KBM-7 (cell line): ENCODE results near the gene TMEM145.

ENCODE experiments used
- DNase-seq: peaks from one replicate; pipeline ENCODE4 v3.0.0-alpha.2; 2015
- in situ Hi-C: fragments of 300-500 bp; cut with MboI; formaldehyde crosslinking; loops from 2 replicates; pipeline ENCODE4 v1.14.3; 2020; ENCODE audit warnings: low sequenced_read_pairs, low pct_unique_long_range_greater_than_20kb, mixed read lengths

TMEM145 gene

DNA sequence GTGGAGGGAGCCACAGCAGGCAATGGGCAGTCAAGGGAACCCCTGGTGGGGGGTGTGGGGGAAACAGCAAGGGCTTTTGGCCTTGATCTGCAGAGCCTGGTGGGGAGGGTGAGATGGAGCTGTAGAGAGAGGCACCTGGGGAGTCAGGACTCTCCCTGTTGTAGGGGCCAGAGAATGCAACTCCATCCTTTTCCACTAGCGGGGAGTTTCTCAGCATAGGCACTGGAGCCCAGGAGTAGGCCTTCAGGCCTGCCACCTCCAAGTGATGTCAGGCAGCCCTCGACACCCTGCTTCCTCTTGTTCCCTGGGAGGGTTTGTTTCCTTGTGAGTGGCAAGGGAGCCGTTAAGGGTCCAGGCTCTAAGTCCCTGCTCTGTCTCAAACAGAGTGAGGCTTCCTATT, 37.3 kb downstream of the TMEM145 start:
- in situ Hi-C loops = no loop called here
- no peak for DNase-seq

- in situ Hi-C loops = no loop called here
- DNase-seq = no peak
Observed at GRCh38 chr19:42351079-42351735, 38.1 kb downstream of the TMEM145 start.

DNA sequence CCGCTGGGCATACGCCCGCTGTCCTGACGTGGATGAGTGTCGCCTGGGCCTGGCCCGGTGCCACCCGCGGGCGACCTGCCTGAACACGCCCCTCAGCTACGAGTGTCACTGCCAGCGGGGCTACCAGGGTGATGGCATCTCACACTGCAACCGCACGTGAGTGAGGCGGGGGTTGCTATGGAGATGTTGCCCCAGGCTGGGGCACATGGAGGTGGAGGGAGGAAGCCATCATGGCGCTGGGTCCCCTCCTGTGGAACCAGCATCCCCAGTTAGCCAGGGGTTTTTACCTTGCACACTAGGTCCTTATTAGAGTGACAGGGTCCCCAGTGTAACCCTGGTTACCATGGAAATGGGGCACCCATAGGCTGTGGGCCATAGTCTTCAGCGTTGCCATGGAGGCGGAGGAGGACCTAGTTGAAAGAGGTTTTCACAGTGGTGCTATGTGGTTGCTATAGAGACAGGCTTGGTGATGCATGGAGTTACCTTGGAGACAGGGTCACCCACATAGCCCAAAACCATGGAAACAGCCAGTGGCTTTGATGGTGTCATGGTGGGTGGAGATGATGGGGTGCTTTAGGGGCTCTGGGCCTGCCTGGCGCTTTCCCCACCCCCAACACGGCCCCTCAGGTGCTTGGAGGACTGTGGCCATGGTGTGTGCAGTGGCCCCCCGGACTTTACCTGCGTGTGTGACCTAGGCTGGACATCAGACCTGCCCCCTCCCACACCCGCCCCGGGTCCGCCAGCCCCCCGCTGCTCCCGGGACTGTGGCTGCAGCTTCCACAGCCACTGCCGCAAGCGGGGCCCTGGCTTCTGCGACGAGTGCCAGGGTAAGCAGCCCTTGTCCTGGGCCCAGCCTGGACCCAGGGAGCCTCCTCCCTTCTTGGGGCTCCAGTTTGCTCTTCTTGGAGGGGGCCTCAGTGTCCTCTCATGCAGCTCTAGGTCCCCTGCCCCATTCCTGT, 39.5 kb downstream of the TMEM145 start:
- in situ Hi-C loops = no loop called here
- DNase-seq = no peak

- no peak for DNase-seq
- in situ Hi-C loops = no loop called here
Observed at GRCh38 chr19:42353341-42354015, 40.4 kb downstream of the TMEM145 start.

DNA sequence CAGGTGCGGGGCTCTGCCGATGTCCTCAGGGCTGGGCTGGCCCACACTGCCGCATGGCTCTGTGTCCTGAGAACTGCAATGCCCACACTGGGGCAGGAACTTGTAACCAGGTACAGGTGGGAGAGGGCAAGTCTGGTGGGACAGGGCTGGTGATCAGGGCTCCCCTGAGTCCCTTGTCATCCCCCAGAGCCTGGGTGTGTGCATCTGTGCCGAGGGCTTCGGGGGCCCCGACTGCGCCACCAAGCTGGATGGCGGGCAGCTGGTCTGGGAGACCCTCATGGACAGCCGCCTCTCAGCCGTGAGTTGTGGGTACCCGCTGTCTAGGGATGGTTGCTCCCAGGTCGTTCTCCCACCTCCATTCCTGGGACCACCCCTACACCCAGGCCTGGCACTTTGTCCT, 42.8 kb downstream of the TMEM145 start:
- DNase-seq = no peak
- in situ Hi-C loops = no loop called here

- no peak for DNase-seq
- in situ Hi-C loops = no loop called here
Observed at GRCh38 chr19:42356686-42357085, 43.6 kb downstream of the TMEM145 start.

DNA sequence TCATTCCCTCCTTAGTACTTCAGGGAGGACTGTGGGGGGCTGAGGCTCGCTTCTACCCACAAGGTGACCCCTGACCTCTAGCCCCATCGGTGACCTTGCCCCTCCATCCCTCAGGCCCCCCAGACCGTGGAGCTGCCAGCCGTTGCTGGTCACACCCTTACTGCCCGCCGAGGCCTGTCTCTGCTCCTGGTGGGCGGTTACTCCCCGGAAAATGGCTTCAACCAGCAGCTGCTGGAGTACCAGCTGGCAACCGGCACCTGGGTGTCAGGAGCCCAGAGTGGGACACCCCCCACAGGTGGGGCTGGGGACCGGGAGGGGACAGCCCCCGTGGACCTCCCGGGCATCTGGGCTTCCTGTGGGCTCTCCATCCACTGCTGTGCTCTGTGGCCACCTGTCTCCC, 44.2 kb downstream of the TMEM145 start:
- in situ Hi-C loops = no loop called here
- DNase-seq = no peak

DNA sequence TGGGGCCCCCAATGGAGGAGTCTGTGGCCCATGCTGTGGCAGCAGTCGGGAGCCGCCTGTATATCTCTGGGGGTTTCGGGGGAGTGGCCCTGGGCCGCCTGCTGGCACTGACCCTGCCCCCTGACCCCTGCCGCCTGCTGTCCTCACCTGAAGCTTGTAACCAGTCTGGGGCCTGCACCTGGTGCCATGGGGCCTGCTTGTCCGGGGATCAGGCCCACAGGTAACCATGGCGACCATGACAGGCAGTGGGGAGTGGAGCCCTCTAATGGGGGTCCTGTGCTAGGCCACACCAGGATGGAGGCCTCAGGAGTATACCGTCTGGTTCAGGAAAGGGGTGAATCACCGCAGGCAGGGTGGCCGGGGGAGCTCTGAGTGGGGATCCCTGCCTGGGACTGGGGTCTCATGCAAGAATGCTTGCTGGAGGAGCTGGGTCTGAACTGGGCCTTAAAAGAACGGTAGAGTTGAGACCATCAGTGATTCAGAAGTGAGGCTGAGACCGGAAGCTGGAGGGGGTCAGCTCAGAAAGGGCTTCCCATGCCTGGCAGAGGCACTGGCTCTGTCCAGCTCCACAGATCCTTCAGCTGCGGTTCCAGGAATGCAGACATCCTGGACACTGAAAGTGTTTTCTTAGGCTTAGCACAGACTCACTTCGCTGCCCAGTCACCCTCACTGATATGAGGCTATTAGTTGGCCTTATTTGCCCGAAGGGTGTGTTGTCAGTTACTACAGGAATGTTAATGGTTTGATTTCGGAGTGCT, 47.9 kb downstream of the TMEM145 start:
- DNase-seq = no peak

DNA sequence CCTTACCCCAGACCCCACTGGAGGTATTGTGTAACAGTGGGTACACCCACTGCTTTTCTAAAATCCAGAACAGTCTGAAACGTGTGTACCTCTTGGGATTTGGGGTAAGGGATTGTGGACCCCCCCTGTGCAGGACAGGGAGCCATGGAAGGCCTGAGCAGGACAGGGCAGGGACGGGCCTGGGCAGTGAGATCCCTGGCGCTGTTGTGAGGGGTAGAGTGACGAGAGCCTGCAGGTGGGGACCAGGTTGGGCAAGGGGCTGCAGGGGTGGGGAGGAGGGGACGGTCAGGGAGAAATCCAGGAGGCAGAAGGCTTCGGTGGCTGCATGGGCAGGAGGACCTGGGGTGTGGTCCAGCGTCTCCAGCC, 48.4 kb downstream of the TMEM145 start:
- no peak for DNase-seq
- in situ Hi-C loops = no loop called here

More for the DNA sequence above, 47.9 kb downstream of the TMEM145 start:
- in situ Hi-C loops = no loop called here

- DNase-seq = no peak
- in situ Hi-C loops = no loop called here
Observed at GRCh38 chr19:42362342-42362741, 49.2 kb downstream of the TMEM145 start.

- DNase-seq = no peak
- in situ Hi-C loops = no loop called here
Observed at GRCh38 chr19:42362891-42363440, 49.9 kb downstream of the TMEM145 start.

GRCh38 chr19:42363614-42364346, 50.7 kb downstream of the TMEM145 start:
- peak; percentile 65 for DNase-seq
- in situ Hi-C loops = no loop called here

DNA sequence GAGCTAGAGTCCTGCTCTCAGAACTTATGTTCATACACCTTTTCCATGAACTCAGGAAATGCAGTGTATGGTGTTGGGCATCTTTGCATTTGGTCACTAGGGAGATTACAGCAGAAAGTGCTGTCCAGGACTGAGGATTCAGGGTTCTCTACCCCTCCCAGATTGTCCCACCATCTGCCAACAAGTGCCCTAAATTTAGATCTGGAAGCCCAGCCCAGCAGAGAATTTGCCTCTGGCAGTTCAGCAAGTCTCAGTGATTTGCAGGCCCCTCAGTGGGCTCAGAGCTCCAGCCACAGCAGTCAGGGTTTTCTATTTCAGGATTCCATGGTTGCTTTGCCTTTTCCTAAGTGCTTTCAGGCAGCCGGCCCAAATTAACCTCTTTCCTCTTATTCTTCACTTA, 53.6 kb downstream of the TMEM145 start:
- DNase-seq = no peak
- in situ Hi-C loops = no loop called here

DNA sequence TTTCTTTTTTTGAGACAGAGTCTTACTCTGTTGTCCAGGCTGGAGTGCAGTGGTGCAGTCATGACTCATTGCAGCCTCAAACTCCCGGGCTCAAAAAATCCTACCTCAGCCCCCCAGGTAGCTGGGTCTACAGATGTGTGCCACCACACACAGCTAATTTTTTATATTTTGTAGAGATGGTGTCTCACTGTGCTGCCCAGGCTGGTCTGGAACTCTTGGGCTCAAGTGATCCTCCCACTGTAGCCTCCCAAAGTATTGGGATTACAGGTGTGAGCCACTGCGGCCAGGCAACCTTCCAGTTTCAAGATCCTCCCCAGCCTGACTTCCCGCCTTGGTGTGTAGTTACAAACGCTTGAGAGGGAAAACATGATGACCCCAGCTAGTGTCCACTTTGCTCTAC, 54.8 kb downstream of the TMEM145 start:
- in situ Hi-C loops = no loop called here

GRCh38 chr19:42368360-42368759, 55.3 kb downstream of the TMEM145 start:
- in situ Hi-C loops = no loop called here
- DNase-seq = no peak

More for the DNA sequence above, 54.8 kb downstream of the TMEM145 start:
- no peak for DNase-seq

- DNase-seq = no peak
- in situ Hi-C loops = no loop called here
Observed at GRCh38 chr19:42368765-42369164, 55.7 kb downstream of the TMEM145 start.

DNA sequence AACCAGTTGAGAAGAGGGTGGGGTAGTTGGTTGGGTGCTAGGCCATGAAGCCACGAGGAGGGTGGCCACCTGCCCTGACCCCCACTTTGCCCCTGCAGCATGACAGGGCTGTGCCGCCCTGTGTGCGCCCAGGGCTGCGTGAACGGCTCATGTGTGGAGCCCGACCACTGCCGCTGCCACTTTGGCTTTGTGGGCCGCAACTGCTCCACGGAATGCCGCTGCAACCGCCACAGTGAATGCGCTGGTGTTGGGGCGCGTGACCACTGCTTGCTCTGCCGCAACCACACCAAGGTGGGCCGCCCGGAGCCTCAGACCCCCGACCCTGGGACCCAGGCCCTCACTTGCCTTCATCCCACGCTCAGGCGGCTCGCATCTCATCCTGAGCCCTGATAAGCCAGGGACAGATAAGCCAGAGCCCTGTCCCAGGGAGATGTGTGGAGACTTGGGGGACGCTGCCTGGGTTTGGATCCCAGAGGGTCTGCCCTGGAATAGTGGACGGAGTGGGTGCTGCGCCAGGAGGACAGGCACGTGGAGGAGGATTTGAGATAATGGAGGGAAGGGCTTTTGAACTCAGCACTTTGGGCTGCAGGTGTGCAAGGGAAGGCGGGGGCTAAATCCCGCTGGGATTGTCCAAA, 56.4 kb downstream of the TMEM145 start:
- in situ Hi-C loops = no loop called here
- no peak for DNase-seq

GRCh38 chr19:42370068-42370520, 57.0 kb downstream of the TMEM145 start:
- in situ Hi-C loops = no loop called here
- DNase-seq = no peak
